MM.1S (cell line): ENCODE results near the gene EML1.

Source experiments
- DNase-seq: peaks from one replicate; pipeline ENCODE4 v3.0.0-alpha.2; 2015
- H2AFZ ChIP-seq: fragments of 300-600 bp; sonication (generic); 2 replicates; pipeline ENCODE4 v1.6.0; 2016; ENCODE audit warnings: antibody characterized with exemption, low read length
- H3F3A ChIP-seq: fragments of 300-600 bp; sonication (generic); 2 replicates; pipeline ENCODE4 v1.6.1; 2016; ENCODE audit warnings: mild to moderate bottlenecking, antibody characterized with exemption, low read length, moderate library complexity, mixed read lengths; ENCODE audit not compliant: insufficient read depth
- H3K27ac ChIP-seq: fragments of 300-600 bp; sonication (generic); 2 replicates; pipeline ENCODE4 v1.5.1; 2016; ENCODE audit warnings: mild to moderate bottlenecking, low read length
- H3K27me3 ChIP-seq: fragments of 300-600 bp; sonication (generic); replicated peaks from 2 replicates; pipeline ENCODE4 v1.6.0; 2016; ENCODE audit warnings: low read length; ENCODE audit not compliant: insufficient read depth
- H3K36me3 ChIP-seq: fragments of 300-600 bp; sonication (generic); replicated peaks from 2 replicates; pipeline ENCODE4 v1.6.1; 2016; ENCODE audit warnings: mild to moderate bottlenecking, low read length, mixed read lengths; ENCODE audit not compliant: insufficient read depth
- H3K4me1 ChIP-seq: fragments of 300-600 bp; sonication (generic); 2 replicates; pipeline ENCODE4 v1.6.1; 2016; ENCODE audit warnings: low read length, mixed read lengths
- H3K4me2 ChIP-seq: fragments of 300-600 bp; sonication (generic); 2 replicates; pipeline ENCODE4 v1.6.0; 2016; ENCODE audit warnings: low read depth, low read length
- H3K4me3 ChIP-seq: fragments of 300-600 bp; sonication (generic); 2 replicates; pipeline ENCODE4 v1.5.1; 2016; ENCODE audit warnings: low read length, mixed read lengths
- H3K79me2 ChIP-seq: fragments of 300-600 bp; sonication (generic); 2 replicates; pipeline ENCODE4 v1.6.1; 2016; ENCODE audit warnings: mixed run types, low read length, mixed read lengths
- H3K9ac ChIP-seq: fragments of 300-600 bp; sonication (generic); 2 replicates; pipeline ENCODE4 v1.6.1; 2016; ENCODE audit warnings: low read length, mixed read lengths
- H3K9me2 ChIP-seq: fragments of 300-600 bp; sonication (generic); replicated peaks from 2 replicates; pipeline ENCODE4 v1.6.1; 2016; ENCODE audit warnings: mild to moderate bottlenecking, low read length, mixed read lengths; ENCODE audit not compliant: insufficient read depth
- H3K9me3 ChIP-seq: fragments of 300-600 bp; sonication (generic); replicated peaks from 2 replicates; pipeline ENCODE4 v1.6.1; 2016; ENCODE audit warnings: mild to moderate bottlenecking, low read length, mixed read lengths; ENCODE audit not compliant: insufficient read depth
- H4K20me1 ChIP-seq: fragments of 300-600 bp; sonication (generic); 2 replicates; pipeline ENCODE4 v1.6.1; 2016; ENCODE audit warnings: mild to moderate bottlenecking, low read length, moderate library complexity, mixed read lengths; ENCODE audit not compliant: insufficient read depth
- EZH2 ChIP-seq: fragments of 300-600 bp; sonication (generic); optimal IDR thresholded peaks from 2 replicates; pipeline ENCODE3; 2017; ENCODE audit warnings: low read depth, mild to moderate bottlenecking, antibody characterized with exemption, low read length, mixed read lengths
- EZH2phosphoT487 ChIP-seq: fragments of 300-600 bp; sonication (generic); IDR thresholded peaks from 2 replicates; pipeline ENCODE4 v1.6.1; 2018; ENCODE audit warnings: antibody characterized with exemption, low read length
- TF ChIP-seq, protein P1 (sequence below): fragments of 300-600 bp; sonication (generic); IDR thresholded peaks from 2 replicates; pipeline ENCODE4 v1.5.1; 2016; ENCODE audit warnings: antibody characterized with exemption, low read length, mixed read lengths

EML1 gene

DNA sequence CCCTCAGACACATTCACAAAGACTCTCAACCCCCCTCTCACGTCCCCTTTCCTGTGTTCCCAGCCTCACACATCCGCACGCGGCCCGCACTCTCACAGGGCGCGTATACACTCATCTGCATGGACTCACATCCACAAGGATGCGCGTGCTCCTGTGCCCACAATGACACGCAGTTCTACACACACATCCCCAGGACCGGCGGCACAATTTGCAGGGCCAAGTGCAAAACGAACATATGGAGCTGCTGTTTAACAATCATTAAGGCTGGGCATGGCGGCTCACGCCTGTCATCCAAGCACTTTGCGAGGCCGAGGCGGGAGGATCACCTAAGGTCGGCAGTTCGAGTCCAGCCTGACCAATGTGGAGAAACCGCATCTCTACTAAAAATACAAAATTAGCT lies 36.4 kb upstream of the EML1 start:
- Histone ChIP-seq H3K4me2 (no peak overlapping the region), H3K9ac (no peak overlapping the region), H3K4me3 (no peak overlapping the region), H4K20me1 (no peaks in the 10 kb centered on the region), H2AFZ (no peak overlapping the region), H3K27me3 (peaks cover 8% of the 10 kb centered on the region), H3K9me2 (no peaks in the 10 kb centered on the region), H3F3A (no peaks in the 10 kb centered on the region), H3K9me3 (no peaks in the 10 kb centered on the region), H3K4me1 (no peaks in the 10 kb centered on the region), H3K79me2 (no peaks in the 10 kb centered on the region), H3K27ac (no peak overlapping the region), H3K36me3 (no peaks in the 10 kb centered on the region)
- DNase-seq, result no peak
- TF ChIP-seq, protein P1, sequence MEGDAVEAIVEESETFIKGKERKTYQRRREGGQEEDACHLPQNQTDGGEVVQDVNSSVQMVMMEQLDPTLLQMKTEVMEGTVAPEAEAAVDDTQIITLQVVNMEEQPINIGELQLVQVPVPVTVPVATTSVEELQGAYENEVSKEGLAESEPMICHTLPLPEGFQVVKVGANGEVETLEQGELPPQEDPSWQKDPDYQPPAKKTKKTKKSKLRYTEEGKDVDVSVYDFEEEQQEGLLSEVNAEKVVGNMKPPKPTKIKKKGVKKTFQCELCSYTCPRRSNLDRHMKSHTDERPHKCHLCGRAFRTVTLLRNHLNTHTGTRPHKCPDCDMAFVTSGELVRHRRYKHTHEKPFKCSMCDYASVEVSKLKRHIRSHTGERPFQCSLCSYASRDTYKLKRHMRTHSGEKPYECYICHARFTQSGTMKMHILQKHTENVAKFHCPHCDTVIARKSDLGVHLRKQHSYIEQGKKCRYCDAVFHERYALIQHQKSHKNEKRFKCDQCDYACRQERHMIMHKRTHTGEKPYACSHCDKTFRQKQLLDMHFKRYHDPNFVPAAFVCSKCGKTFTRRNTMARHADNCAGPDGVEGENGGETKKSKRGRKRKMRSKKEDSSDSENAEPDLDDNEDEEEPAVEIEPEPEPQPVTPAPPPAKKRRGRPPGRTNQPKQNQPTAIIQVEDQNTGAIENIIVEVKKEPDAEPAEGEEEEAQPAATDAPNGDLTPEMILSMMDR, result no peak
- TF ChIP-seq EZH2, result no peak
- TF ChIP-seq EZH2phosphoT487, result no peak

DNA sequence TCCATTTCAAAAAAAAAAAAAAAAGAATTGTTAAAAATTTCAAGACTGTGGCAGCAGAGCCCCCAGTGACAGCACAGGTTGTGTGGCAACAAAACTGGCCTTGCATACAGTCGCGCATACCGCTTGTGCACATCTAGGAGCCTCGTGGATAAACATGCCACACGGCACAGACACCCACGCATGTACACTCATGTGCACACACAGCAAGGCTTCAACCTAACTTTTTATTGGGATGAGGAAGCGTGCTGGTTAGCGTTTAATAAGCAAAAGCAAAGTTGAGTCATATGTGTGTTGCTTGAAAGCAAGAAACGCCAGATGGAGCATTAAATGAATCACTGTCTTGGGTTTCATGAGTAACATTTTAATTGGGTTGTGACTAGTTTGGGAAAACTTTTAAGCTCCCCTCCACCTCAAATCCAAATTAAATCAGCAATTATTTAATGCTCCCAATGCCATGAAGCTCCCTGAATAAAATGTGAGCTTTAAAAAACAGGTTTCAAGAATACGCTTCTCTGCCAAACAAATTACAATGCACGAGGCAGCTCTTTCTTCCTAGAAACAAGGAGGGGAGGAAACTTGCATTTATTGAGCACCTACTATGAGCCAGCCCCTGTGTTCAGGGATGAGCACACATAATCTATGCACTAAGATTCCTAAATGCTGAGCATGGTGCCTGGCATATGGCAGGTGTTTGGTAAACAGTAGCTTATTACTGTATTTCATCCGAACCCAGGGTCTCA lies 35.7 kb upstream of the EML1 start:
- no peaks in the 10 kb centered on the region for H3K9me3 ChIP-seq
- no peak overlapping the region for H2AFZ ChIP-seq
- no peaks in the 10 kb centered on the region for H3K4me1 ChIP-seq
- no peaks in the 10 kb centered on the region for H3K36me3 ChIP-seq
- H3K27ac ChIP-seq, result no peak overlapping the region
- no peaks in the 10 kb centered on the region for H3F3A ChIP-seq
- TF ChIP-seq EZH2 (no peak), EZH2phosphoT487 (no peak)
- TF ChIP-seq, protein P1, result no peak
- H3K4me2 ChIP-seq, result no peak overlapping the region
- no peaks in the 10 kb centered on the region for H3K79me2 ChIP-seq
- H3K9me2 ChIP-seq, result no peaks in the 10 kb centered on the region
- no peaks in the 10 kb centered on the region for H4K20me1 ChIP-seq
- no peak overlapping the region for H3K9ac ChIP-seq
- DNase-seq, result no peak
- H3K4me3 ChIP-seq, result no peak overlapping the region
- peaks cover 1% of the 10 kb centered on the region; the same call in 1 of the 2 replicates for H3K27me3 ChIP-seq

DNA sequence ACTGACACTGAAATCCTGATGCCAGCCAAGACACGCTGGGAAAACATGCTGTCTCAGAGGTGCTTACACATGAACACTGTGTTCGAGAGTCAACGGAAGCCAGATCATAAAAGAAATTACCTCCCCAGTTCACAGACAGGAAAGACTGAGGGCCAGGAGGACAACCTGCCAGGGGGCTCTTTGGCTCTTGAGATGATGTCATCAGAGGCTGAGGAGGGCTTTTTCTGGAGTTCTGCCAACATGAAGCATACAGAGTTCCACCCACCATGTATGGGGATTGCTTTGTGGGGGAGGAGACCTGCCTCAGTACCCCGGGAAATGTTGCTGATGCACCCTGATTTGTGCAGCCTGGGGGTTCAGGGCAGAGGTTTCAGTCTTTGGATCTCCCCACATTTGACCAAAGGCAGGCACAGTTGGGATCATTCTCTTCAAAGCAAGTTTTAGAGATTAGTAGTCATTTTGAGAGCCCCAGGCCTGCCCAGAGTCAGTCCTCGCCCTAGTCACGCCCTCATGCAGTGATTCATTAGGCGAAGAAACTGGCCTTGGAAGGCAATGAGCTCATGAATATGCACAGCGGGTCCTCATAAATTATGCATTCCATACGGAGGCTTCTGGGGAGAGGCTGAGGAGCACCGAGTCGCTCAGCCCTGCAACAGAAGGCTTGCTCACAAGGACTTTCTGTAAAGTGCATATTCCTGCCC lies 34.9 kb upstream of the EML1 start:
- Histone ChIP-seq H3K9me2 (no peaks in the 10 kb centered on the region), H3K4me1 (no peaks in the 10 kb centered on the region), H3K79me2 (no peaks in the 10 kb centered on the region), H3K4me3 (no peak overlapping the region), H3K27ac (no peak overlapping the region), H3K9ac (no peak overlapping the region), H2AFZ (no peak overlapping the region), H3K9me3 (no peaks in the 10 kb centered on the region), H3F3A (no peaks in the 10 kb centered on the region), H3K36me3 (no peaks in the 10 kb centered on the region), H4K20me1 (no peaks in the 10 kb centered on the region), H3K27me3 (no peaks in the 10 kb centered on the region), H3K4me2 (no peak overlapping the region)
- TF ChIP-seq EZH2, result no peak
- TF ChIP-seq, protein P1, result no peak
- no peak for TF ChIP-seq EZH2phosphoT487
- no peak for DNase-seq
